ENCODE data around the gene RTN4RL2. TPM values are rescaled to one million over a fixed set of nuclear protein-coding genes. Genes with fewer than 3 reads are reported as not detected.

The RTN4RL2 gene
- total RNA-seq, 6 experiments from 2014 or later = 12.5 to 54.4 (median 18.6) TPM

DNA sequence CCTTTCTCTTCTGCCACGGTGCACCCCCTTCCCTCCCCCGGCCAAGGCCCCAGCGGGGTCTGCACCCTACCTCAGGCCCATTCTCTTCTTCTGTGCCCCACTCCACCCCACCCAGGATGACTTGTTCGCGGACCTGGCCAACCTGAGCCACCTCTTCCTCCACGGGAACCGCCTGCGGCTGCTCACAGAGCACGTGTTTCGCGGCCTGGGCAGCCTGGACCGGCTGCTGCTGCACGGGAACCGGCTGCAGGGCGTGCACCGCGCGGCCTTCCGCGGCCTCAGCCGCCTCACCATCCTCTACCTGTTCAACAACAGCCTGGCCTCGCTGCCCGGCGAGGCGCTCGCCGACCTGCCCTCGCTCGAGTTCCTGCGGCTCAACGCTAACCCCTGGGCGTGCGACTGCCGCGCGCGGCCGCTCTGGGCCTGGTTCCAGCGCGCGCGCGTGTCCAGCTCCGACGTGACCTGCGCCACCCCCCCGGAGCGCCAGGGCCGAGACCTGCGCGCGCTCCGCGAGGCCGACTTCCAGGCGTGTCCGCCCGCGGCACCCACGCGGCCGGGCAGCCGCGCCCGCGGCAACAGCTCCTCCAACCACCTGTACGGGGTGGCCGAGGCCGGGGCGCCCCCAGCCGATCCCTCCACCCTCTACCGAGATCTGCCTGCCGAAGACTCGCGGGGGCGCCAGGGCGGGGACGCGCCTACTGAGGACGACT is 15.9 kb downstream of the RTN4RL2 start:
- Histone ChIP-seq H3K9me3 (no peaks in the 10 kb centered on the region), H3K27me3 (no peaks in the 10 kb centered on the region), H3K27ac (peak overlapping the region in 2 of 3 donors; percentile 53 to 67), H3K4me3 (peak overlapping the region; percentile 35 to 56 (median 51)), H3K36me3 (no peaks in the 10 kb centered on the region), H3K4me1 (peaks cover 0 to 36% (median 13%) of the 10 kb centered on the region in 4 donors)
- peak; percentile 47 to 76 (median 68) for ATAC-seq
- TF ChIP-seq, protein P1, sequence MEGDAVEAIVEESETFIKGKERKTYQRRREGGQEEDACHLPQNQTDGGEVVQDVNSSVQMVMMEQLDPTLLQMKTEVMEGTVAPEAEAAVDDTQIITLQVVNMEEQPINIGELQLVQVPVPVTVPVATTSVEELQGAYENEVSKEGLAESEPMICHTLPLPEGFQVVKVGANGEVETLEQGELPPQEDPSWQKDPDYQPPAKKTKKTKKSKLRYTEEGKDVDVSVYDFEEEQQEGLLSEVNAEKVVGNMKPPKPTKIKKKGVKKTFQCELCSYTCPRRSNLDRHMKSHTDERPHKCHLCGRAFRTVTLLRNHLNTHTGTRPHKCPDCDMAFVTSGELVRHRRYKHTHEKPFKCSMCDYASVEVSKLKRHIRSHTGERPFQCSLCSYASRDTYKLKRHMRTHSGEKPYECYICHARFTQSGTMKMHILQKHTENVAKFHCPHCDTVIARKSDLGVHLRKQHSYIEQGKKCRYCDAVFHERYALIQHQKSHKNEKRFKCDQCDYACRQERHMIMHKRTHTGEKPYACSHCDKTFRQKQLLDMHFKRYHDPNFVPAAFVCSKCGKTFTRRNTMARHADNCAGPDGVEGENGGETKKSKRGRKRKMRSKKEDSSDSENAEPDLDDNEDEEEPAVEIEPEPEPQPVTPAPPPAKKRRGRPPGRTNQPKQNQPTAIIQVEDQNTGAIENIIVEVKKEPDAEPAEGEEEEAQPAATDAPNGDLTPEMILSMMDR (IDR thresholded peaks at IDR 0.05) = no peak
- no peak for TF ChIP-seq POLR2A (IDR thresholded peaks at IDR 0.05)
- WGBS (ENCODE audit: insufficient coverage, low coverage, low lambda C conversion rate, missing lambda C conversion rate) = 0% methylated on average over 27 of the region's 80 CpGs
- DNase-seq = peak; percentile 70 to 83 (median 81)
- intact Hi-C loops (cut with DNase I) = loop anchor here in 1 of 2 donors (10.0 kb wide), 1 partner anchor 49 kb away; no protein-coding TSS in a partner anchor

DNA sequence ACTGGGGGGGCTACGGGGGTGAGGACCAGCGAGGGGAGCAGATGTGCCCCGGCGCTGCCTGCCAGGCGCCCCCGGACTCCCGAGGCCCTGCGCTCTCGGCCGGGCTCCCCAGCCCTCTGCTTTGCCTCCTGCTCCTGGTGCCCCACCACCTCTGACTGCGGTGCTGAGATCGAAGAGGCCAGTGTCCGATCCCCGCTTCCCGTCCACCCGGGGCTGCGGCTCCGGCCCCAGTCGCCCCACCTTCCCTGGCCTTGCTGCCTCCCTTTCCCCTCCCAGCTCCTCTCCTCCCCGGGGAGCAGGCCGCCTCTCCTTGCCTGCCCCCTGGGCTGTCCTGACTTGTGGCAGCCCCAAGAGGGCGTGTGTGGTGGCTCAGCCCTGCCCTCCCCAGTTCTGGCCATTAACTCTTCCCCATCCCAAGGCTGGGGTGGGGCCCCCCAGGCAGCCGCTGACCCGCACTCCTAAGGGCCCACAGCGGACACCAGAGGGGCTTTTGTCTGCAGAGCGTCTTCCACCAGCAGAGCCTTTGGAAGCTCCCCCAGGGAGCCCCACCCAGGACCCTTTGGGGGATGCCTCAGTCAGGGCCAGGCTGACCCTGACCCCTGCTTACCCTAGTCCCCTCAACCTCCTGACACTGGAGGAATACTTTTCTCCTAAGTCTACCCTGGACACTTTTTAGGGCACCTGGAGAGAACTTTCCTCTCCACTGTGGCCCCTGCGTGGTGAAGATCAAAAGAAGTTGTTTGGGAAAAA is 16.6 kb downstream of the RTN4RL2 start:
- no peaks in the 10 kb centered on the region for H3K27me3 ChIP-seq
- DNase-seq = peak; percentile 71 to 81 (median 80)
- intact Hi-C loops (cut with DNase I) = loop anchor here in 1 of 2 donors (10.0 kb wide), 1 partner anchor 48 kb away; no protein-coding TSS in a partner anchor
- peak overlapping the region; percentile 35 to 56 (median 51) for H3K4me3 ChIP-seq
- ATAC-seq = peak; percentile 64 to 83 (median 72)
- H3K36me3 ChIP-seq = no peaks in the 10 kb centered on the region
- TF ChIP-seq, protein P1 (IDR thresholded peaks at IDR 0.05) = peak; percentile 43 to 55 (median 54)
- TF ChIP-seq POLR2A (IDR thresholded peaks at IDR 0.05) = peak; percentile 24
- WGBS (ENCODE audit: insufficient coverage, low coverage, low lambda C conversion rate, missing lambda C conversion rate) = 16% methylated on average over 16 of the region's 27 CpGs
- no peaks in the 10 kb centered on the region for H3K9me3 ChIP-seq
- peaks cover 0 to 38% (median 13%) of the 10 kb centered on the region in 4 donors for H3K4me1 ChIP-seq
- peak overlapping the region in 2 of 3 donors; percentile 53 to 67 for H3K27ac ChIP-seq

DNA sequence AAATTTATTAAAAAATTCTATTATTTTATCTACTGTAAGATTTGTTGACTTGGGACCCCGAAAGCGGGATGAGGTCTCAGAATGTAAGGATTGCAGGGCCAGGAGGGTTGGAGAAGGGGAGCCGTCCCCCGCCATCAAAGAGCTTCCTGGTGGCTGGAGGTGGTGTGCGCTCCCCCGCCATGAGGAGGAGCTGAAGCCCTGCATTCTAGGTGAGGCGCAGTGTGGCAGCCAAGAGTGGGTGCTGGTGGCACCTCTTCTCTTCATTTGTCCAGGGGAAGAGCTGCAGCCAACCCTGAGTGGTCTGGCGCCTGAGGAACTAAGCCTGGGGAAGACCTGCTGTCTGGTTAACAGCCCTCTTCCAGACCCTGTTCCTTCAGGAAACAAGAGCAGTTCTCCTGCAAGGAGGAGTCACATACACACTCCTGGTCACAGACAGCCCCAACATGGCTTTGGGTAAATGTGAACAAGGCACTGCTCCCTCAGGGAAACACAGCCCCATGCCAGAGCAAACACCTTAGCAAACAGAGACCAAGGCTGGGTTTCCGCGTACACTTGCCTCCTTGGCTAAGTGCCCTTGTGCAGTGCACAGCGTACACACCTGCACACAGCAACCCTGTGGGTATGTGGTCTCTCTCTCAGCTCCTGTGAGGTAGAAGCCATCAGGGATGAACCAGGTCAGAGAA is 17.3 kb downstream of the RTN4RL2 start:
- intact Hi-C loops (cut with DNase I) = loop anchor here in 1 of 2 donors (10.0 kb wide), 1 partner anchor 47 kb away; no protein-coding TSS in a partner anchor

More for the DNA sequence above, 17.3 kb downstream of the RTN4RL2 start:
- TF ChIP-seq, protein P1 (IDR thresholded peaks at IDR 0.05) = no peak
- TF ChIP-seq POLR2A (IDR thresholded peaks at IDR 0.05) = no peak
- no peak for DNase-seq
- ATAC-seq = peak; percentile 1 to 39 (median 10)
- Histone ChIP-seq H3K27ac (peak overlapping the region in 2 of 3 donors; percentile 15 to 33), H3K4me3 (no peak overlapping the region), H3K27me3 (no peaks in the 10 kb centered on the region), H3K4me1 (peaks cover 0 to 38% (median 11%) of the 10 kb centered on the region in 4 donors), H3K9me3 (no peaks in the 10 kb centered on the region), H3K36me3 (no peaks in the 10 kb centered on the region)
- WGBS (ENCODE audit: insufficient coverage, low coverage, low lambda C conversion rate, missing lambda C conversion rate) = 83% methylated on average over 7 of the region's 11 CpGs
